Activated naive CD8-positive, alpha-beta T cell treated with anti-CD3 and anti-CD28 coated beads, Interleukin-2, amount 50 U/mL, for 16 hours (primary cell): ENCODE measurements around the gene RTF2.
A peak's percentile ranks its signal among the peaks of the same experiment; 100 is the strongest.

Experiments used
- DNase-seq: peaks from one replicate; pipeline ENCODE4 v3.0.0-alpha.2; 2020; ENCODE audit warnings: low read depth, low spot score

The RTF2 gene

GRCh38 chr20:56468316-56469076 lies at the start of gene RTF2:
RTF2 (plus strand) TSS chr20:56468627; CDS start chr20:56468698, 71 bp downstream.
- DNase-seq: peak; percentile 90

DNA sequence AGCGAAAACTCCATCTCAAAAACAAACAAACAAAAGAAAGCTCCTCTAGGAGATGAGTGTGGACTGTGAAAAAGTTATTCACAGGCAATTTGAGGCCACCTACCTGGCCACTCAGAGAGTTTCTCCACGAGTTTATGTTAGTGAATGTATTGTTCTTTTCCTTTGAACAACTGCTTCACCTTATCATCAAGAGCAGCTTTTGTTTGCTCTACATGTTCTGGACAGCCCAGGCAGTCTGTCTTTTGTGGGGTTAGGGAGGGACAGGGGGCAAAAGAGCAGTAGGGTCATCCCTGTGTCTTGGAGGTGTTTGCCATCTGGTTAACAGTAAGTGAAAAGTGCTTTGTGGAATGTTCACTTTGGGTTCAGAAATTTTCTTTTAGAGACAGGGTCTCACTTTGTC lies 48.4 kb upstream of the RTF2 start:
- no peak for DNase-seq

DNA sequence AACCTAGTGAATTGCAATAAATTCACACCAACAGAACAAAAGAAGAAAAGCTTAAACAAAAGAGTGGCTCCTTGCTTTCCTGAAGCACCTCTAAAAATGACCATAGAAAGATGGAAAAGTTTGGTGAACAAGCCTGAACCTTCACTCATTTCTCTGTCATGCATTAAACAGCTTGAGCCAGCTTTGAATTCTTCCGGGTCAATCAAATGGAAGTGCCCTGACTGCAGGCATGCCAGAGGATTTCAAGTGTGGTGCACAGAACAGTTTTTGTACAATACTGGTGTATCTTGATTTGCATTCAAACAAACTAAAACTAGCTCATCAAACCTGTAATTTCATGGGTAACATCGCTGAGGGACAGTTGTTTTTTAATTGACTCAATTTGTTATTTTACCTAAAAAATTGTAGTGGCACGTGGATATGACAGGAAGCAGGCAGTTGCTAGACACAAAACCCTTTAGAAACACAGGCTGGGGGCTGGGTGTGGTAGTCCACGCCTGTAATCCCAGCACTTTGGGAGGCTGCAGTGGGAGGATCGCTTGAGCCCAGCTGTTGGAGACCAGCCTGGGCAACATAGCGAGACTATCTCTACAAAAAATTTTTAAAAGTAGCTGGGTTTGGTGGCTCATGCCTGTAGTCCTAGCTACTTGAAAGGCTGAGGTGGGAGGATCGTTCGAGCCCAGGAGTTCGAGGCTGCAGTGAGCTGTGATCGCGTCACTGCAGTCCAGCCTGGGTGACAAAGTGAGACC lies 47.3 kb upstream of the RTF2 start:
- DNase-seq: no peak

- DNase-seq: no peak
Measured at GRCh38 chr20:56422076-56422823, 46.2 kb upstream of the RTF2 start.

- DNase-seq: no peak
Measured at GRCh38 chr20:56422824-56423189, 45.6 kb upstream of the RTF2 start.

DNA sequence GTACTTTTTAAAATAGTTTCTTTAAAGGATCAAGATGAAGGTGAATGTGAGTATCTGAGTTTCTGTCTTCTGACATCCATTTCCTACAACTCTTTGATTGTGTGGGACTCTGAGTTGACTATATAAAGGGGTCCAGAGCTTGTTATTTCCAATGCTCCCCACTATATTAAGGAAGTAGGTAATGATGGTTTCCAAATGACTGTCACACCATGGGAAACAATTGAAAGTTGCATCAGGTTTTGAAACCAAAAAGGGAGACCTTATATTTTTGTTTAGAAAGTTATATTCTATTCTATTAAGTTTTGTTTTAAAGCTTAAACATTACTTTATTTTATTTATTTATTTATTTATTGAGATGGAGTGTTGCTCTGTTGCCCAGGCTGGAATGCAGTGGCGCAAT lies 45.2 kb upstream of the RTF2 start:
- DNase-seq: no peak

GRCh38 chr20:56423886-56424285 lies 44.5 kb upstream of the RTF2 start:
- DNase-seq: no peak

GRCh38 chr20:56424931-56425330 lies 43.5 kb upstream of the RTF2 start:
- DNase-seq: no peak

GRCh38 chr20:56426026-56426425 lies 42.4 kb upstream of the RTF2 start:
- no peak for DNase-seq

- no peak for DNase-seq
Measured at GRCh38 chr20:56426926-56427325, 41.5 kb upstream of the RTF2 start.

GRCh38 chr20:56427797-56428196 lies 40.6 kb upstream of the RTF2 start:
- DNase-seq: no peak

- no peak for DNase-seq
Measured at GRCh38 chr20:56428410-56428809, 40.0 kb upstream of the RTF2 start.

DNA sequence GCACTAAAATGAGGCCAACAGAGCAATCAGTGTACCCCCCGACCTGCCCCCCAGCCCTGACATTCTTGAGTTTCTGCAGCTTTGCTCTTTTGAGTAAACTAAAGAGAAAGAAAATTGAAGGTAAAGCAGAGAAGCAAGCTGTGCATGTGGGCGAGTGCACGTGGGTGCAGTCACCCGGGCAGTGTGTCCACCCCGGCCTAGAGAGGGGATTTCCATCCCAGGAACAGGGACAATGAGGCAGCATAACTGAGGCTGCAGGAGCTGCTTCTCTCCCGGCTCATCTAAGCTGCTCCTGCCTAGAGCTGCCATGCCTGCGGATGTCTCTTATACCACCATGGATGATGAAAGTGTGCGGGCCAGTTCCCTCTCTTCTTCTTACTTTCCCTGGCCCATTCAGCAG lies 39.5 kb upstream of the RTF2 start:
- no peak for DNase-seq

DNA sequence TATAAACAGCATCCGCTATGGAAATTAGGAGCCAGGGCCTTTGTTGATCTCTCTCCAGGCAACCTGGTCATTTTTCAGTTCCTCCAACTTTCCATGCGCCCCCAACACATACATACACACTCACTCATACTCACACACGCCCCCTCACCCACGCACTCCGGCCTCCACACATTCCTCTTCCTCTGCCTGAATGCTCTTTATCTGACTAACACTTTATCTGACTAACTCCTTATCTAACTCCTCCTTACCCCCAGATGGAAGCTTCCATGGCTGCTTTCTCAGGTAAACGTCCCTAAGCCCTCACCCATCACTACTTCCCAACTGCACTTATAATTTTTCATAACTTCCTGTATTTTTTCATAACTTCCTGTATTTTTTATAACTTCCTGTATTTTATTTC lies 38.9 kb upstream of the RTF2 start:
- DNase-seq: peak; percentile 25

DNA sequence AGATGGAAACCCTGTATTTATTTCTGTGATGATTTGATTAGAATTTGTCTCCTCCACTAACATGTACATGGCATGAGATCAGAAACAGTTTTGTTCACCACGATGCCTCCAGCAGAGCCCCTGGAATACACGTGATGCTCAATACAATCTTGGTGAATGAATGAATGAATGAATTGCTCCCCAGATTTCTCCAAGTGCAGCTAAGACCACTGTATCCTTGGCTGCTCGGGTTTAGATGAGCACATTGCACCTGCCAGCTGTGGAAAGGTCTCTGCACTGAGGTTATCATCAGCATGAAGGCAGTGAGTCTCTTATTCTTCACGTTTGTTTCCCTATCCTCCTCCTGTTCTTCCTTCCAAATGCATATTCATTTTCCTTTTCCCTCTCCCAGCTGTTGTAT lies 38.5 kb upstream of the RTF2 start:
- no peak for DNase-seq

GRCh38 chr20:56430461-56430860 lies 38.0 kb upstream of the RTF2 start:
- no peak for DNase-seq

DNA sequence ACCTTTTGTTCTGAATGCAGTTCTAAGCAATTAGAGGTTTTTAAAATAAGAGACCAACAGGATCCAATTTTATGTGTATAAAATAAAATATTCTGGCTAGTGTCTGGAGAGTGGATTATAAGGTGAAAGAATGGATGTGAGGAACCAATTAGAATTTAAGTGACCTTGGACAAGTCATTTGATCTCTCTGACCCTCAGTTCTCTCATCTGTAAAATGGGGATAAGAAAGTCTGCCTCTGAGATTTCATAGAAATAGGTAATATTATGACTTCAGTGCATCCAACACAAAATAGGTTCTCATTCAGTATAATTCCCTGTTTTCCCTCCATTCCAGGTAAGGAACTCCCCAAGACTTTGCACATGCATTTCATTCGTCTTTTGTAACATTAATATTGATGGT lies 37.5 kb upstream of the RTF2 start:
- DNase-seq: no peak

DNA sequence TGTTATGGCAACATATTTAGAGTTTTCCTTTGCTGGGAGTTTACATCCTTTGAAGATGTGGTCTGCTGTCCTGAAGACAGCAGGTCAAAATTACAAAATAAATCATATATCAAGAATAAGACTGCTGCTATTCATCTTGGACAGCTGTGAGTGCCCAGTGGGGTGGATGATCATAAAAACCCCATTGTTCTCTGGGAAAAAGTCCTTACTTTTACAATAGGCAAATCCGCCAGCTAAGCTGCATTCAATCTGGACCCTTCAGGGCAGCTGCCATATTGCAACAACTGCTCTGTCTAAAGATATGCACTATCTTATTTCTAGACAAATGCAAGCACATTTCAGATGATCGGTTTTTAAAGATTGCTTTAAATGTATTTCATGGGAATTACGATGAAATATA lies 37.0 kb upstream of the RTF2 start:
- DNase-seq: no peak

DNA sequence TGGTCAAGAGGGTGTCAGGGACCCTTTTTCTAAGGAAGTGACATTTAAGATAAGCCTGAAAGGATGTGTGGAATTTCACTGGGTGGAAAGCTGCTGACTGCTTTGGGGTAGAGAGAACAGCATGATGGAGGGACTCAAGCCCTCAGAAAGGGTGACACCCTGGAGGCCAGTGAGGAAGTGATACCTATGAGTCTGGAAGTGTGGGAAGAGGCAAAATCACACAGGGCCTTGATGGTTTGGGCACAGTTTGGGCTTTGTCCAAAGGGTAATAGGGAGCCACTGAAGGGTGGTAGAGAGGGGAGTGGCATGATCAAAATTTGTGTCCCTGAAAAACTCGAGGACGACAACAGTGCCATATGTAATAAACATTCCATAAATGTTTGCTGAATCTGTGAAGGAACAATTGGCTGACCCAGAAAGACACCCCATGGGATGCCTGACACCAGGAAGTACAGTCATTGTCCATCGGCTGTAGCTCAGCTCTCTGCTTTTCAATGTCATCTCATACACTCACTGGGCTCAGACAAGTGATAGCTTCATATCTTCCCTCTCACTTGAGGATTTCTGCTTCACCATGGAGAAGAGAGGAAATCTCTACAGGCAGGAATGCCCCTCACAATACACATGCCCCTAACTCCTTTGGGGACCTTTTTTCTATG lies 35.1 kb upstream of the RTF2 start:
- no peak for DNase-seq

DNA sequence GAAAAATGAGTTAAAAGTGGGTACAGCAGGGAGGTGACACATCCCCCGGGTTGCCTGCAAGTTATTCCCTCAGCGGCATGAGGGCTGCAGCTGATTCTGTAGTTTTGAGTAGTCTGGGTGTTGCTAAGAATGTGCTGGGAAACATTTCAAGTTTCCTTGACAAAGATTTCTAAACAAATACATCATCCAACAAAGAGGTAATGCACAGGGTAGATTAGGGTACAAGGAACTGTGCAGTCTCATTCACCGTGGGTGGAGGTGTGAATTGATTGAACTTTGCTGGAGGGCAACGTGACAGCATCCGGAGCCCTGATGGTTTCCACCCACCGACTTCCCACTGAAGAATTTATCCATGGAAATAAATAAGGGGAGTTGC lies 34.6 kb upstream of the RTF2 start:
- no peak for DNase-seq

- no peak for DNase-seq
Measured at GRCh38 chr20:56437196-56437960, 31.0 kb upstream of the RTF2 start.
